ENCODE measurements around the gene ACKR4. TPM values are rescaled to one million over a fixed set of nuclear protein-coding genes. Genes with fewer than 3 reads are reported as not detected.

ACKR4 gene
- total and polyA plus RNA-seq, 2 of the 8 experiments (the other 6 are each of a cell fraction or from before 2014, with no cell fraction given): not detected

DNA sequence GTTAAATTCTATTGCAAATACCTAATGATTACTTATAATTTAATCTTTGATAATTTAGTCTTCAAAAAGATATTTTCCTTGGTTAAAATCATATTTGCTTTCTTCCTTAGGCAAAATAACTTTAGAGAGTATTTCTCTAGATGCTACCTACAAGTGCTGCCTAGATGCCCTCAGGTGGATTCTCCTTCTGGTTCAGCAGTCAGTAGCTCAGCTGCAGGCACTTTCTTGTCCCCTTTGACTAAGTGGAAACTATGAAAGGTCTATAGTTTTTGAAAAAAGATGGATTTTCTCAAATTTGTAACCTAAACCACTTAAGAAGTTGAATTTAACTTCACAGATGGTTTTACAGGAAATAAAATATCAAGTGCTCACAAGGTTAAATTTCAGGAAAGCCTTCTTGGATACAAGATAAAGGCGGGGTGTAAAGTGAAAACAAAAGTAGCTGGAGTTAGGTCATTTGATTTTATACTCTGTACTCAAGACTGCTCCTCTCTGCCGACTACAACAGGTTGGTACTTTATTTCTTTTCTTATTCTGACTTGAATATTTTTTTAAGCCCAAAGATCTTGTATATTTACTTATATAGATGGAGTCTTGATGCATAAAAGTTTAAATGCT is at the start of gene ACKR4 (continued):
- TF ChIP-seq CHD7 (IDR thresholded peaks at IDR 0.05; ENCODE audit: insufficient replicate concordance, low read length) (no peak), RNF2 (IDR thresholded peaks at IDR 0.05; ENCODE audit: borderline replicate concordance, low read depth, low read length, missing control alignments, poor library complexity, severe bottlenecking) (no peak), RFX5 (IDR thresholded peaks at IDR 0.05; ENCODE audit: borderline replicate concordance, low read depth, low read length) (no peak), CREB1 (IDR thresholded peaks at IDR 0.05) (no peak), POLR2AphosphoS5 (IDR thresholded peaks at IDR 0.05; ENCODE audit: low read depth, low read length) (no peak), SP1 (IDR thresholded peaks at IDR 0.05; ENCODE audit: low read depth, low read length) (no peak), EP300 (IDR thresholded peaks at IDR 0.05; ENCODE audit: borderline replicate concordance in 1 of 2, low read depth in 2 of 2, low read length in 2 of 2) (no peak)
- TF ChIP-seq, protein P1, sequence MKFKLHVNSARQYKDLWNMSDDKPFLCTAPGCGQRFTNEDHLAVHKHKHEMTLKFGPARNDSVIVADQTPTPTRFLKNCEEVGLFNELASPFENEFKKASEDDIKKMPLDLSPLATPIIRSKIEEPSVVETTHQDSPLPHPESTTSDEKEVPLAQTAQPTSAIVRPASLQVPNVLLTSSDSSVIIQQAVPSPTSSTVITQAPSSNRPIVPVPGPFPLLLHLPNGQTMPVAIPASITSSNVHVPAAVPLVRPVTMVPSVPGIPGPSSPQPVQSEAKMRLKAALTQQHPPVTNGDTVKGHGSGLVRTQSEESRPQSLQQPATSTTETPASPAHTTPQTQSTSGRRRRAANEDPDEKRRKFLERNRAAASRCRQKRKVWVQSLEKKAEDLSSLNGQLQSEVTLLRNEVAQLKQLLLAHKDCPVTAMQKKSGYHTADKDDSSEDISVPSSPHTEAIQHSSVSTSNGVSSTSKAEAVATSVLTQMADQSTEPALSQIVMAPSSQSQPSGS (IDR thresholded peaks at IDR 0.05; ENCODE audit: low read length): no peak
